Adipocyte (in vitro differentiated cells): Measurements from ENCODE around the gene CHRNE.
"Not testable (repeated sequence)": the region's sequence is repeated elsewhere in the genome, so short reads cannot be mapped to it uniquely, and the experiment has no call there.

Experiments
- DNase-seq: peaks from one replicate; pipeline ENCODE4 v3.0.0-alpha.2; 2015; ENCODE audit warnings: low read depth
- H3K27me3 ChIP-seq: replicated peaks from 2 replicates; pipeline ENCODE4 v1.7.0; 2013; ENCODE audit warnings: mild to moderate bottlenecking, low read length, moderate library complexity; ENCODE audit not compliant: control insufficient read depth, insufficient read depth
- H3K36me3 ChIP-seq: 2 replicates; pipeline ENCODE4 v1.7.0; 2013; ENCODE audit warnings: low read length, mild to moderate bottlenecking, moderate library complexity; ENCODE audit not compliant: control insufficient read depth, insufficient read depth, severe bottlenecking
- H3K4me1 ChIP-seq: 2 replicates; pipeline ENCODE4 v1.7.0; 2013; ENCODE audit warnings: mild to moderate bottlenecking, low read length, moderate library complexity; ENCODE audit not compliant: control insufficient read depth, insufficient read depth
- H3K4me3 ChIP-seq: 2 replicates; pipeline ENCODE4 v1.7.0; 2013; ENCODE audit warnings: mild to moderate bottlenecking, low read length, moderate library complexity
- H3K9ac ChIP-seq: 2 replicates; pipeline ENCODE4 v1.7.0; 2013; ENCODE audit warnings: mild to moderate bottlenecking, low read length, moderate library complexity
- H3K9me3 ChIP-seq: 2 replicates; pipeline ENCODE4 v1.7.0; 2013; ENCODE audit warnings: mild to moderate bottlenecking, low read length, moderate library complexity; ENCODE audit not compliant: control insufficient read depth

CHRNE gene

GRCh38 chr17:4877089-4877488 is 25.8 kb downstream of the CHRNE start:
- Histone ChIP-seq H3K4me1 (peaks cover 7% of the 10 kb centered on the region), H3K4me3 (no peak overlapping the region), H3K9me3 (no peaks in the 10 kb centered on the region), H3K9ac (no peak overlapping the region), H3K27me3 (no peaks in the 10 kb centered on the region), H3K36me3 (peaks cover 21% of the 10 kb centered on the region)
- DNase-seq: no peak

GRCh38 chr17:4872786-4873185 is 30.1 kb downstream of the CHRNE start:
- no peaks in the 10 kb centered on the region for H3K36me3 ChIP-seq
- no peak overlapping the region for H3K4me3 ChIP-seq
- H3K9me3 ChIP-seq: no peaks in the 10 kb centered on the region
- no peak overlapping the region for H3K9ac ChIP-seq
- no peak for DNase-seq
- H3K4me1 ChIP-seq: no peaks in the 10 kb centered on the region
- H3K27me3 ChIP-seq: no peaks in the 10 kb centered on the region

- no peaks in the 10 kb centered on the region for H3K27me3 ChIP-seq
- H3K9ac ChIP-seq: no peak overlapping the region
- H3K4me3 ChIP-seq: no peak overlapping the region
These were observed 32.0 kb downstream of the CHRNE start for GRCh38 chr17:4870855-4871254.

GRCh38 chr17:4869058-4869998 is 33.6 kb downstream of the CHRNE start:
- H3K4me1 ChIP-seq, H3K9ac ChIP-seq, H3K36me3 ChIP-seq, H3K4me3 ChIP-seq, DNase-seq, H3K9me3 ChIP-seq, H3K27me3 ChIP-seq: not testable (repeated sequence)

More at GRCh38 chr17:4870855-4871254, 32.0 kb downstream of the CHRNE start:
- no peaks in the 10 kb centered on the region for H3K9me3 ChIP-seq
- H3K4me1 ChIP-seq: no peaks in the 10 kb centered on the region
- no peak for DNase-seq
- H3K36me3 ChIP-seq: no peaks in the 10 kb centered on the region

- H3K4me3 ChIP-seq, DNase-seq, H3K4me1 ChIP-seq, H3K27me3 ChIP-seq, H3K36me3 ChIP-seq, H3K9me3 ChIP-seq, H3K9ac ChIP-seq: not testable (repeated sequence)
These were observed 35.4 kb downstream of the CHRNE start for GRCh38 chr17:4867535-4867934.

- H3K9me3 ChIP-seq: no peaks in the 10 kb centered on the region
- peaks cover 6% of the 10 kb centered on the region for H3K36me3 ChIP-seq
- H3K27me3 ChIP-seq: no peaks in the 10 kb centered on the region
- no peak overlapping the region for H3K4me3 ChIP-seq
- peaks cover 10% of the 10 kb centered on the region for H3K4me1 ChIP-seq
- no peak overlapping the region for H3K9ac ChIP-seq
- DNase-seq: no peak
These were observed 39.6 kb downstream of the CHRNE start for GRCh38 chr17:4863321-4863720.

GRCh38 chr17:4862720-4863119 is 40.2 kb downstream of the CHRNE start:
- no peaks in the 10 kb centered on the region for H3K9me3 ChIP-seq
- DNase-seq: no peak
- H3K27me3 ChIP-seq: no peaks in the 10 kb centered on the region
- no peak overlapping the region for H3K4me3 ChIP-seq
- peaks cover 10% of the 10 kb centered on the region for H3K4me1 ChIP-seq
- no peak overlapping the region for H3K9ac ChIP-seq
- peaks cover 6% of the 10 kb centered on the region for H3K36me3 ChIP-seq

- H3K4me3 ChIP-seq: no peak overlapping the region
- H3K27me3 ChIP-seq: no peaks in the 10 kb centered on the region
- H3K36me3 ChIP-seq: peaks cover 10% of the 10 kb centered on the region
- no peak for DNase-seq
- H3K9ac ChIP-seq: no peak overlapping the region
- no peaks in the 10 kb centered on the region for H3K9me3 ChIP-seq
- H3K4me1 ChIP-seq: peaks cover 10% of the 10 kb centered on the region
These were observed 41.8 kb downstream of the CHRNE start for GRCh38 chr17:4861052-4861451.

- Histone ChIP-seq H3K4me3 (no peak overlapping the region), H3K9ac (no peak overlapping the region), H3K9me3 (no peaks in the 10 kb centered on the region), H3K36me3 (peaks cover 11% of the 10 kb centered on the region), H3K4me1 (peaks cover 10% of the 10 kb centered on the region), H3K27me3 (no peaks in the 10 kb centered on the region)
- no peak for DNase-seq
These were observed 42.2 kb downstream of the CHRNE start for GRCh38 chr17:4860651-4861050.

- no peaks in the 10 kb centered on the region for H3K9me3 ChIP-seq
- H3K9ac ChIP-seq: no peak overlapping the region
- no peak overlapping the region for H3K4me3 ChIP-seq
- peaks cover 10% of the 10 kb centered on the region for H3K4me1 ChIP-seq
- H3K36me3 ChIP-seq: peaks cover 11% of the 10 kb centered on the region
- H3K27me3 ChIP-seq: no peaks in the 10 kb centered on the region
- no peak for DNase-seq
These were observed 42.9 kb downstream of the CHRNE start for GRCh38 chr17:4859816-4860625.

- H3K9me3 ChIP-seq: no peaks in the 10 kb centered on the region
These were observed 44.0 kb downstream of the CHRNE start for GRCh38 chr17:4858882-4859260.

More at GRCh38 chr17:4858882-4859260, 44.0 kb downstream of the CHRNE start:
- Histone ChIP-seq H3K4me1 (peaks cover 10% of the 10 kb centered on the region), H3K4me3 (no peak overlapping the region), H3K36me3 (peaks cover 11% of the 10 kb centered on the region), H3K9ac (no peak overlapping the region), H3K27me3 (no peaks in the 10 kb centered on the region)
- DNase-seq: no peak
